ENCODE data around the gene KCNK15. TPM values are rescaled to one million over a fixed set of nuclear protein-coding genes. Genes with fewer than 3 reads are reported as not detected.

The KCNK15 gene
- total RNA-seq = 0.07 TPM in 1 of 2 replicates, not detected in the other

DNA sequence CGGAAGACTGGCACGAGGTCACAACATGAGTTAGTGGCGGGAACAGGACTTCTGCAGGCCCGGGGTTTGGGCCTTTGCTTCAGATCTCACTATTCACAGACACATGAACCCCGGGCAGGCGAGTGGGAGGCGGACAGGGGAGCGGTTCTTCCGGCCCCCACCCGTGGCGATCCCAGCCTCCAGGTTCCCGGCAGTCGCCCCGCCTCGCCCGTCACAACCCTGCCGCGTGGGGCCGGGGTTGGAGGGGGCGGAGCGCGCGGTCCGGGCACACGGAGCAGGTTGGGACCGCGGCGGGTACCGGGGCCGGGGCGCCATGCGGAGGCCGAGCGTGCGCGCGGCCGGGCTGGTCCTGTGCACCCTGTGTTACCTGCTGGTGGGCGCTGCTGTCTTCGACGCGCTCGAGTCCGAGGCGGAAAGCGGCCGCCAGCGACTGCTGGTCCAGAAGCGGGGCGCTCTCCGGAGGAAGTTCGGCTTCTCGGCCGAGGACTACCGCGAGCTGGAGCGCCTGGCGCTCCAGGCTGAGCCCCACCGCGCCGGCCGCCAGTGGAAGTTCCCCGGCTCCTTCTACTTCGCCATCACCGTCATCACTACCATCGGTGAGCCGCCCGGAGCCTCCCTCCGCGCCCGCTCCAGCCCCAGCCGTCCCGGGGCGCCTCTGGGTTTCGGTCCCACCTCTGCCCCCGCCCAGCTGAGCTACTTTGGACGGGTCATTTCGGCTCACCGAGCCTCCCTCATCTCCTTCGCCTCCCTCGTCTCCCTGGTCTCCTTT, at the start of gene KCNK15:
Gene KCNK15, plus strand, starts transcription at position 268 of the 769 bp plus-strand sequence. Its CDS starts 46 bp downstream, at position 314.

DNA sequence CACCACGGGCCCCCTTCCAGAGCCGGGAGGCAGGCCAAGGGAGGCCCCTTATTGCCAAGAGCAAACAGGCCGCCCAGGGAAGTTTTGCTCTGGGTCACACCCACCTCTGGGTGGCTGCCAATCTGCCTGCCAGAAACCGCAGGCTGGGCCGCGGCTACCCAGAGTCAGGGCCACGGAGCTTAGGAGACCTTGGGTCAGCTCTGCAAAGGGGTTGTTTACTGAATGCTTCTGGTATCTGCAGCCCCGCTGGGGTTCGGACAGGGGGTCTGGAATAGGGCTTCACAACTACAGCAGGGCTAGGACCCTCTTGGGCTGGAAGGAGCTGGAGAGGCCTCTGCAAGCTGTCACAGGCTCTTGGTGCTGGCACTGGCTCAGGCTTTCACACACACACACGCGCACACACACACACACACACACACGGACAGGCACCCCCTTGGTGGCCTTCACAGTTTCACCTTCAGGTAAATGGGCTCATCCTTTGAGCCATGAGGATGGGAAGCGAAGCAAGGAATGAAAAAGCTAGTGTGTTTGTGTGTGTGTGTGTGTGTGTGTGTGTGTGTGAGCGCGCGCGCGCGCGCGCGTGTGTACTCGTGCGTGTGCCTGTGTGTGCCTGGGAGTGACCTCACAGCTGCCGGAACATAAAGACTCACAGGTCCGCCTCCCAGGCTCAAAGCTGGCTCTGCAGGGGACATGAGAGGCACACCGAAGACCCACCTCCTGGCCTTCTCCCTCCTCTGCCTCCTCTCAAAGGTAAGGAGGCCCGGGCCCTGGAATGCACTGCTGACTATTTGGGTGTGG, 30.8 kb upstream of the KCNK15 start, which contains the start of gene CCN5:
Gene CCN5, plus strand, starts transcription at position 669 of the 798 bp plus-strand sequence. Its CDS starts 22 bp downstream, at position 691.

Other genes with a start within 250 kb of the KCNK15 start
- gene SERINC3, start 223.8 kb upstream of the KCNK15 start, total RNA-seq = 91.9 and 110 TPM in 2 replicates
- gene PKIG, start 163.3 kb upstream of the KCNK15 start, total RNA-seq = 205 and 244 TPM in 2 replicates
- 14.1 and 14.5 TPM in 2 replicates for gene ADA, start 94.2 kb upstream of the KCNK15 start, total RNA-seq
- 0.13 TPM in 1 of 2 replicates, not detected in the other for gene CCN5, start 30.5 kb upstream of the KCNK15 start, total RNA-seq
- gene RIMS4, start 64.7 kb downstream of the KCNK15 start, total RNA-seq = not detected in 2 replicates
- 223 and 244 TPM in 2 replicates for gene YWHAB, start 139.8 kb downstream of the KCNK15 start, total RNA-seq
- 3.9 and 4.5 TPM in 2 replicates for gene PABPC1L, start 164.2 kb downstream of the KCNK15 start, total RNA-seq
- gene TOMM34, start 214.5 kb downstream of the KCNK15 start, total RNA-seq = 35.8 and 48.3 TPM in 2 replicates
- gene STK4, start 220.6 kb downstream of the KCNK15 start, total RNA-seq = 37.5 and 48.5 TPM in 2 replicates